ENCODE measurements around the gene DNAH10.

DNAH10 gene

DNA sequence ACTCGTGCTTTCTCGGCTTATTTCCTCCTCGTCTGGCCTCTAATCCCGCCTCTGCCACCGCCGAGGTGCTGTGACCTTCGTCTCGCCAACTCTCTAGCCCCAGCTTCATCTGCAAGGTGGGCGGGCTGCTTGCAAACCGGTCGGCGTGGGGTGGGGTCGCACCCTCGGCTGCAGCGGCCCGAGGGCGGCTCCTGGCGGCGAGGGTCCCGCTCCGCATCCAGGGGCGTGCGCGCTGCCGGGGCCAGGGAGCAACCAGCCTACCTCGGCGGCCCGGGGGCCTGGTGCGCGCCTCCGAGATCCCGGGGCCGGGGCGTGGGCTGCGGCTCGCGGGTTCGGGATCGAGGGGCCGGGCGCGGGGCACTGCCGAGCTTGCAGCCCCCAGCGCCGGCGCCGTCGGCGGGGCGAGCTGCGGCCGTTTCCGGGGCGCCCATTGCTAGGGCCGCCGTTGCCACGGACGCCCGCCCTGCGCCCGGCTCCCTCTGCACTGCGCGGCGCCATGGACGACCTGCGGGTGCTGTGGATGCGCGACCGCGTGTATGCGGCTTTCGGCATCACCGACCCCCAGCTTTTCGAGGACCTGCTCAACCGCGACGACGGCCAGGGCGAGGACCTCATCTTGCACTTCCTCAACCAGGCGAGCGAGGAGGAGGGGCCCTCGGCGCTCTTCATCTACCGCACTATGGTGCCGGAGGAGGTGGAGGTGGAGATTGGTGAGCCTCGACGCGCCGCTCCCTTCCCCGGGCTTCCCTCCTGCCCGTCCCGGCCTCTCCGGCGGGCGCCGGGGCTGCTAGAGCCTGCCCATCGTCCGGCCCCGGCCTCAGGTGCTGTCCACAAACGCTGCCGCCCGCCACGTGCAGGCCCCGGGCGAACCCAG is at the start of gene DNAH10:
TSS of gene DNAH10 (plus strand) at position 461 of the 874 bp plus-strand sequence. CDS start at position 497, 36 bp downstream.
- ATAC-seq (replicated peaks; ENCODE audit: extremely low read depth, poor library complexity, severe bottlenecking) (peak; percentile 71), DNase-seq (ENCODE audit: low spot score in 2 of 2) (no peak)
- Mint-ChIP-seq H3K36me3 (ENCODE audit: insufficient read depth) (peaks cover 10% of the 10 kb centered on the region), H3K9me3 (no peaks in the 10 kb centered on the region), H3K27ac (ENCODE audit: low read depth) (no peak within 1 kb of the TSS), H3K4me3 (peak within 1 kb of the TSS; percentile 59), H3K4me1 (no peaks in the 10 kb centered on the region), H3K27me3 (no peaks in the 10 kb centered on the region)

DNA sequence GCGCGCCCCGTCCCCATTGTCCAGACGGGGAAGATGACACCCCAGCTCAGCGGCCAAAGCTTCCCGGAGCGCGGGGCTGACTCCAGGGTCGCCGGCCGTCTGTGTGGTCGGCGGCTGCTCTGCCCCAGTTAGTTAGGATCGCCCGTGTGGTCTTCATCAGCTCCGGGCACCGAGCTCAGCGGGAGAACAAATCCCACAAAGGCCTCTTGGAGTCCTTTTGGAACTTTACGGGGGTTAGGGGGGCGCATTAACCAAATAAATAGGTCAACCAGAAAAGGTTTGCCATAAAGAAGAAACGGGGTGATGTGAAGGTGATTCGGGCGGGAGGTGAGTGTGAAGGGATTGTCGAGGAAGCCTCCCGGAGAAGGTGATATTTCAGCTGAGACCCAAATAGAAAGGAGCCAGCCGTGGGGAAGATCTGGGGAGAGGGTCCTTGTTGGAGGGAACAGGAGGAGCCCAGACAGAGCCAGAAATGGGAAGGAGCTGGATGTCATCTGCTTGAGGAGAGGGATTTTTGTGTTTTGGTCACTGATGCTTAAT is 49.3 kb upstream of the DNAH10 start:
- peaks cover 35% of the 10 kb centered on the region for H3K4me1 Mint-ChIP-seq
- ATAC-seq (replicated peaks; ENCODE audit: extremely low read depth, poor library complexity, severe bottlenecking) = no peak
- H3K4me3 Mint-ChIP-seq = peak overlapping the region; percentile 94
- no peaks in the 10 kb centered on the region for H3K27me3 Mint-ChIP-seq
- H3K27ac Mint-ChIP-seq (ENCODE audit: low read depth) = peak overlapping the region; percentile 72
- H3K9me3 Mint-ChIP-seq = no peaks in the 10 kb centered on the region
- DNase-seq (ENCODE audit: low spot score in 2 of 2) = no peak
- H3K36me3 Mint-ChIP-seq (ENCODE audit: insufficient read depth) = peaks cover 17% of the 10 kb centered on the region

GRCh38 chr12:123713398-123713797 is 48.7 kb upstream of the DNAH10 start:
- no peaks in the 10 kb centered on the region for H3K9me3 Mint-ChIP-seq
- peak overlapping the region; percentile 94 for H3K4me3 Mint-ChIP-seq
- peaks cover 35% of the 10 kb centered on the region for H3K4me1 Mint-ChIP-seq
- ATAC-seq (replicated peaks; ENCODE audit: extremely low read depth, poor library complexity, severe bottlenecking) = no peak
- peak overlapping the region; percentile 72 for H3K27ac Mint-ChIP-seq (ENCODE audit: low read depth)
- no peak for DNase-seq (ENCODE audit: low spot score in 2 of 2)
- no peaks in the 10 kb centered on the region for H3K27me3 Mint-ChIP-seq
- peaks cover 17% of the 10 kb centered on the region for H3K36me3 Mint-ChIP-seq (ENCODE audit: insufficient read depth)

- DNase-seq (ENCODE audit: low spot score in 2 of 2) (no peak), ATAC-seq (replicated peaks; ENCODE audit: extremely low read depth, poor library complexity, severe bottlenecking) (no peak)
- H3K27ac Mint-ChIP-seq (ENCODE audit: low read depth) = peak overlapping the region; percentile 72
- peaks cover 17% of the 10 kb centered on the region for H3K36me3 Mint-ChIP-seq (ENCODE audit: insufficient read depth)
- H3K9me3 Mint-ChIP-seq = no peaks in the 10 kb centered on the region
- no peaks in the 10 kb centered on the region for H3K27me3 Mint-ChIP-seq
- H3K4me3 Mint-ChIP-seq = peak overlapping the region; percentile 94
- peaks cover 35% of the 10 kb centered on the region for H3K4me1 Mint-ChIP-seq
These were observed 48.1 kb upstream of the DNAH10 start for GRCh38 chr12:123713823-123714585.

- Mint-ChIP-seq H3K27me3 (no peaks in the 10 kb centered on the region), H3K4me3 (no peak overlapping the region), H3K9me3 (no peaks in the 10 kb centered on the region), H3K4me1 (peaks cover 40% of the 10 kb centered on the region), H3K36me3 (ENCODE audit: insufficient read depth) (peaks cover 19% of the 10 kb centered on the region), H3K27ac (ENCODE audit: low read depth) (no peak overlapping the region)
- no peak for DNase-seq (ENCODE audit: low spot score in 2 of 2)
- no peak for ATAC-seq (replicated peaks; ENCODE audit: extremely low read depth, poor library complexity, severe bottlenecking)
These were observed 46.9 kb upstream of the DNAH10 start for GRCh38 chr12:123715195-123715594.

GRCh38 chr12:123717350-123717749 is 44.8 kb upstream of the DNAH10 start:
- Mint-ChIP-seq H3K27ac (ENCODE audit: low read depth) (no peak overlapping the region), H3K4me1 (peaks cover 31% of the 10 kb centered on the region), H3K27me3 (no peaks in the 10 kb centered on the region), H3K36me3 (ENCODE audit: insufficient read depth) (peaks cover 12% of the 10 kb centered on the region), H3K9me3 (no peaks in the 10 kb centered on the region), H3K4me3 (no peak overlapping the region)
- ATAC-seq (replicated peaks; ENCODE audit: extremely low read depth, poor library complexity, severe bottlenecking) (no peak), DNase-seq (ENCODE audit: low spot score in 2 of 2) (no peak)

- H3K27ac Mint-ChIP-seq (ENCODE audit: low read depth) = no peak overlapping the region
- H3K4me3 Mint-ChIP-seq = no peak overlapping the region
- ATAC-seq (replicated peaks; ENCODE audit: extremely low read depth, poor library complexity, severe bottlenecking) = no peak
- peaks cover 11% of the 10 kb centered on the region for H3K4me1 Mint-ChIP-seq
- H3K9me3 Mint-ChIP-seq = no peaks in the 10 kb centered on the region
- no peak for DNase-seq (ENCODE audit: low spot score in 2 of 2)
- peaks cover 23% of the 10 kb centered on the region for H3K36me3 Mint-ChIP-seq (ENCODE audit: insufficient read depth)
- H3K27me3 Mint-ChIP-seq = no peaks in the 10 kb centered on the region
These were observed 41.8 kb upstream of the DNAH10 start for GRCh38 chr12:123720141-123720814.

- no peaks in the 10 kb centered on the region for H3K27me3 Mint-ChIP-seq
- H3K36me3 Mint-ChIP-seq (ENCODE audit: insufficient read depth) = peaks cover 29% of the 10 kb centered on the region
- DNase-seq (ENCODE audit: low spot score in 2 of 2) = no peak
- ATAC-seq (replicated peaks; ENCODE audit: extremely low read depth, poor library complexity, severe bottlenecking) = no peak
- no peak overlapping the region for H3K27ac Mint-ChIP-seq (ENCODE audit: low read depth)
- H3K4me3 Mint-ChIP-seq = no peak overlapping the region
- peaks cover 10% of the 10 kb centered on the region for H3K4me1 Mint-ChIP-seq
- H3K9me3 Mint-ChIP-seq = no peaks in the 10 kb centered on the region
These were observed 40.9 kb upstream of the DNAH10 start for GRCh38 chr12:123721245-123721644.

DNA sequence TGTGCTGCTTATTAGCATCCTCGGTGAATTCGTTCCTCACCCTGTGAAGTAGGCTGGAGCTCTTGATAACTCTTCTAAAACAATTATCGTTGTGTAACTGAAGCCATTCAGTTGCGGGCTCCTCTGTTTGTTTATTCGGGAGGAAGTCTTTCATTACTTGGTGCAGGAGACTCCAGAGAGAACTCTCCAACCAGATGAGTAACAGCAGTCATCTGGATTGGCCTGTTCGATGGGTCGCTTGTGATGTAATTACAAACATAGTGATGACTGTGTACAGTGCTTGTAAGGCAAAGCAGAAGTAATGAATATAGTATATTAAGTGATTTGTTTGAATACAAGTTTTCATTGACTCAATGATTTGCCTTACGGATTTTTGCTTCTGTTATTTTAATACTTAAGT is 39.1 kb upstream of the DNAH10 start:
- Mint-ChIP-seq H3K27ac (ENCODE audit: low read depth) (no peak overlapping the region), H3K4me3 (no peak overlapping the region), H3K4me1 (peaks cover 10% of the 10 kb centered on the region), H3K27me3 (no peaks in the 10 kb centered on the region), H3K36me3 (ENCODE audit: insufficient read depth) (peaks cover 39% of the 10 kb centered on the region), H3K9me3 (no peaks in the 10 kb centered on the region)
- no peak for ATAC-seq (replicated peaks; ENCODE audit: extremely low read depth, poor library complexity, severe bottlenecking)
- DNase-seq (ENCODE audit: low spot score in 2 of 2) = no peak

- Mint-ChIP-seq H3K27ac (ENCODE audit: low read depth) (no peak overlapping the region), H3K27me3 (no peaks in the 10 kb centered on the region), H3K9me3 (no peaks in the 10 kb centered on the region), H3K4me3 (no peak overlapping the region), H3K36me3 (ENCODE audit: insufficient read depth) (peaks cover 44% of the 10 kb centered on the region), H3K4me1 (peaks cover 10% of the 10 kb centered on the region)
- DNase-seq (ENCODE audit: low spot score in 2 of 2) (no peak), ATAC-seq (replicated peaks; ENCODE audit: extremely low read depth, poor library complexity, severe bottlenecking) (no peak)
These were observed 38.3 kb upstream of the DNAH10 start for GRCh38 chr12:123723765-123724164.

DNA sequence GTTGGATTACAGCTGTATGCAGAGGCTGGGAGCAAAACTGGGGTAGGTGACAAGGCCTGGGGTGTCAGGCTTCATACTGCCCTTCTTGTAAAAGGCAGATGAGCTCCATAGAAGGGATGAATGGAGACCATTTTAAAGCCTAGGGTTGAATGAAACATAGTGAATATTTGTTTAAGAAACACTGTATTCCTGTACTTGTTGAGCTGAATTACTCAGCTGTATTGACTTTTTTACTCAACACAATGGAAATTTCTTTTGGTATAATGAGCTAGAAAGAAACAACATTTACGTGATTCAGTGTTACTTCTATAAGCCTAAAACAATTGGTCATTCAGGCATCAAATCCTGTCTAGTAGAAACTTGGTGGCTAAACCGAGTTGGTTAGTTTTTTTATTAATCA is 35.9 kb upstream of the DNAH10 start:
- peaks cover 58% of the 10 kb centered on the region for H3K36me3 Mint-ChIP-seq (ENCODE audit: insufficient read depth)
- H3K4me1 Mint-ChIP-seq = peaks cover 5% of the 10 kb centered on the region
- H3K27ac Mint-ChIP-seq (ENCODE audit: low read depth) = no peak overlapping the region
- no peaks in the 10 kb centered on the region for H3K27me3 Mint-ChIP-seq
- ATAC-seq (replicated peaks; ENCODE audit: extremely low read depth, poor library complexity, severe bottlenecking) = no peak
- H3K9me3 Mint-ChIP-seq = no peaks in the 10 kb centered on the region
- DNase-seq (ENCODE audit: low spot score in 2 of 2) = no peak
- no peak overlapping the region for H3K4me3 Mint-ChIP-seq

GRCh38 chr12:123726962-123727361 is 35.1 kb upstream of the DNAH10 start:
- H3K4me3 Mint-ChIP-seq = no peak overlapping the region
- peaks cover 5% of the 10 kb centered on the region for H3K4me1 Mint-ChIP-seq
- no peaks in the 10 kb centered on the region for H3K27me3 Mint-ChIP-seq
- H3K27ac Mint-ChIP-seq (ENCODE audit: low read depth) = no peak overlapping the region
- ATAC-seq (replicated peaks; ENCODE audit: extremely low read depth, poor library complexity, severe bottlenecking) (no peak), DNase-seq (ENCODE audit: low spot score in 2 of 2) (no peak)
- H3K36me3 Mint-ChIP-seq (ENCODE audit: insufficient read depth) = peaks cover 60% of the 10 kb centered on the region
- H3K9me3 Mint-ChIP-seq = no peaks in the 10 kb centered on the region

Data from central memory CD8-positive, alpha-beta T cell (primary cell).